GM21423 (cell line): ENCODE results near the gene SMAGP.

Experiments
- ATAC-seq: cut with Tn5 transposase; IDR thresholded peaks from one replicate; pipeline ENCODE4 v1.9.1; 2021; ENCODE audit warnings: mild to moderate bottlenecking, moderate library complexity; ENCODE audit not compliant: unreplicated experiment

SMAGP gene

GRCh38 chr12:51198568-51199365 is 71.4 kb downstream of the SMAGP start:
- no peak for ATAC-seq

- no peak for ATAC-seq
Measured at GRCh38 chr12:51197736-51198567, 72.3 kb downstream of the SMAGP start.

GRCh38 chr12:51196547-51196946 is 73.7 kb downstream of the SMAGP start:
- no peak for ATAC-seq

- no peak for ATAC-seq
Measured at GRCh38 chr12:51195841-51196240, 74.4 kb downstream of the SMAGP start.
